HG03139 (cell line): ENCODE results near the gene IL34.
A peak's percentile ranks its signal among the peaks of the same experiment; 100 is the strongest.
"Not testable (repeated sequence)": the region's sequence is repeated elsewhere in the genome, so short reads cannot be mapped to it uniquely, and the experiment has no call there.

Experiments
- ATAC-seq: cut with Tn5 transposase; IDR thresholded peaks from one replicate; pipeline ENCODE4 v1.9.1; 2021; ENCODE audit not compliant: unreplicated experiment

The IL34 gene

DNA sequence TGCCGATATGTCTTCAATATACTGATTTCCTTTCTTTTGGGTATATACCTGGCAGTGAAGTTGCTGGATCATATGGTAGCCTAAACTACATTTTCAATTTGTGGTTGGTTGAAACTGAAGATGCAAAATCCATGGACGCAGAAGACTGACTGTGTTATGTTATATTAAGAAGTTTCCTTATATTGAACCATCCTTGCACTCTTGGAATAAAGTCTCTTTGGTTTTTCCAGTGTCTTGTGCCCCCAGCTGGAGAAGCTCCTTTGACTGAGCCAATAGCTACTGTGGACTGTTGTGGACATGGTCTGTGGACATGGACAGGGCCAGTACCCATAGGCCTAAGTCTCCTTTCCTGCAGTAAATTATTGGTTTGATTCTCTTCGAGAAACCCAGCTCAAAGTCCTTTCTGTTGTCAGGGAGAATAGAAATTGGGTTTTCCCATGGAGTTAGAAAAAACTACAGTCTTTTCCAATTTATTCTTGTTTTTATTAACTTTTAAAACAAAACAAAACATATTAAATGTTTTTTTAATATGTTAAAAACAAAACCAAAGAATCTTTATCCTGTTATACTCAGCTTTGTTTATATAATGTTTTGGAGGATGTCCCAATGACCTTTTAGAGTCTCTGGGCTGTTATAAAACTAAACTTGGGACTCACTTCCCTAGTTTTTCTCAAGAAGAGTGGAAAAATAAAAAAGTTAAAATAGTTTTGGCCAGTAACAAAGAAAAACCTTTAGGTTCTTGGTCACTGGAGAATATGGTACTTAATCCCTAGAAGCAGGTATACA, 15.2 kb upstream of the IL34 start:
- ATAC-seq = no peak

DNA sequence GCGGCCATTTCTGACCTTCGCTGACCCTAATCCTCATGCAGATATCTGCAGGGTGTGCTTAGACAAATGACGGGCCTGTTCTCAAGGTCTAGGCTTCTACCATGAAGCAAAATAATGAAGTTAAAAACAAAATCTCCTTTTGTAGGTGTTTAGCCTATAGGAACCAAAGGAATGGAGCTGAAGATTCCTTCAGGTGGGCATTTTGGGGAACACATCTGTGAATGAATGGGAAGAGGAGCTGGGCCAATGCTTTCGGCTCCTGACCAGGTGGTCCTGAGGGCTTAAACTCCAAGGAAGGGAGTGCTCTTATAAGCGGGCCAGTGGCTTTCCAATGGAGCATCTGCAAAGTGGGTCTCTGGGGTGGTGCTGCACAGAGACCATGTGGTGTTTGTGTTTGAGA, 14.1 kb upstream of the IL34 start:
- no peak for ATAC-seq

DNA sequence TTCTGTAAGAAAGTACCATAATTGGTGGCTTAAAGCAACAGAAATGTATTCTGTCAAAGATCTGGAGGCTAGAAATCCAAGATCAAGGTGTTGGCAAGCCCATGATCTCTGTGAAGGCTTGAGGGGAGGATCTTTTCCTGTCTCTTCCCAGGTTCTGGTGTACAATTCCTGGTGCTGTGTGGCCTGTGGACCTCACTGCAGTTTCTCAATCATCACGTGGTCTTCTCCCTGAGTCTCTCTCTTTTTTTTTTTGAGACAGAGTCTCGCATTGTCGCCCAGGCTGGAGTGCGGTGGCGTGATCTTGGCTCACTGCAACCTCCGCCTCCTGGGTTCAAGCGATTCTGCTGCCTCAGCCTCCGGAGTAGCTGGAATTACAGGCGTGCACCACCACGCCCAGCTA, 12.7 kb upstream of the IL34 start:
- ATAC-seq = not testable (repeated sequence)

DNA sequence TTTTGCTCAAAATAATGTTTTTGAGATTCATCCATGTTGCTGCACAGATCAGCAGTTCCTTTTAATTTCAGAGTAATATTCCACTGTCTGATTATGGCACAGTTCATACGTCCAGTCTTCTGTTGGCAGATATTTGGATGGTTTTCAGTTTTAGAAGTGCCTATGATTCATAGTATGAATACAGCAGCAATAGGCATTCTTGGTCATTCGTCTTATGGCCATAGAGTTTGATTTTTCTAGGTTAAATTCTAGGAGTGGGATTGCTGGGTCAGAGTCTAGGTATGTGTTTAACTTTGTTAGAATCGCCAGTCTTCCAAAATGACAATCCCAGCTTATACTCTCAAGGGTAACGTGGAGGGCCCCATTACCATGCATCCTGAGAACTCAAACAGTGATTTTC, 11.5 kb upstream of the IL34 start:
- no peak for ATAC-seq

DNA sequence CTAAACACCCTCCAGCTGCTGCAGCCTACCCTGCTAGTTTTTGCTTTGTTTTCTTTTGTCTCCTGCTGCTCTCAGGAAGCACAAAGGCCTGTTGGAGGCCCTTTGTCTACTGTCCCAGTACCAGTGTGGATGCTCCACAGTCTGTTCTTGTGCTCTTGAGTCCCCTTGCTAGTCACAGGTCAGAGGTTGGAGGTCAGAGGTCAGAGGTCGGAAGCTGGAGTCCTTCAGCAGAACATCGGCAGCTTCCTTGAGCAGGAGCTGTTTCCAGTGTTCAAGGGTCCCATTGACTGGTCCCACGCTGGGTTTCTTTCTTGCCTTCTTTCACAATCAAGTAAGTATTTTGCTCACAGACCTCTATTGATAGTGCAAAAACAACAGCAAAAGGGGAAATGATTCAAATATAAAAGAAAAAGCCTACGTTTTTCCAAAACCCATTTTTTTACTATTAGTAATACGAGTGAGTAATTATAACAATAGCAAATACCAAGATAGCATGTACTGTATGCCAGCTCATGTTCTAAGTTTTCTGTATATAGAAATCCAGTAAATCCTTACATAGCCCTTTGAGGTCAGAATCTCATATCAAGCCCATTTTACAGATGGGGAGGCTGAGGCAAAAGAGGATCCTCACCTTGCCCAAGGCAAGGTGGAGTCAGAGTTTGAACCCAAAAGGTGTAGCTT, 10.9 kb upstream of the IL34 start:
- no peak for ATAC-seq

DNA sequence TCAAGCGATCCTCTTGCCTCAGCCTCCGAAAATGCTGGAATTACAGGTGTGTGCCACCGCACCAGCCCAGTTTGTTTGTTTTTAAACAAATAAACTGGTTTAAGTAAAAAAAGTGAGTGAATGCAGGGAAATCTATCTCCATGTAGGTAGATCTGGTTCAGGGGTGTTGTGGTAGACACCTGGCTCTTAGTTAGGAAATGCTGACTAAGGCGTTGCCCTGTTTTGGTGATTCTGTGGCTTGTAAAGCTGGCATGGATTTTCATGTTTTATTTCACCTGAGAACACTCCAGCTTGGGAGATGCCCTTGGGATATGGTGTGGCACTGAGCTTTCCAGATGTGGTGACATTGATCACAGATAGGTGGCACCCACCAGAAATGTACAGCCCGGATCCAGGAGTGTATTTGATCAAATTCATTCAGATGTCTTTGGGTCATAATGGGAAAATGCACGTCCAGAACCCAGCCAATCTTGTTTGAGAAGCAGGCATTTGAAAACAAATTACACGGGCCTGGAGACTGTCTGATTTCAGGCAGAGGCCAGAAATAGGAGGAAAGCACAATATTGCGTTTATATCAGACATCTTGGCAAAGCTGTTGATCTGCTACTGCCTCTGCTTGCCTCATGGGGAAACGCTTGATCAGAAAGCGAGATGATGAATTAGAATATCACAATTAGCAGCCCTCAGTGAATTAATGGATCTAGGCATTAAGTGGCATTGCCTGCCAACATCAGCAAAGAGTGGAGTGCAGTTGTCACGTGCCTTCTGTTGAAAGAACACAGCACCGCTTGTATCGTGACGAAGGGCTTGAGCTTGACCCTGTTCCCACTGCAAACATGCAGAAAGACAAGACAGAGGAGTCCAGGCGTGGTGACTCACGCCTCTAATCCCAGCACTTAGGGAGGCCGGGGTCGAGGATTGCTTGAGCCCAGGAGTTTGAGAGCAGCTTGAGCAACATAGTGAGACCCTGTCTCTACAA, 7.3 kb upstream of the IL34 start:
- no peak for ATAC-seq

DNA sequence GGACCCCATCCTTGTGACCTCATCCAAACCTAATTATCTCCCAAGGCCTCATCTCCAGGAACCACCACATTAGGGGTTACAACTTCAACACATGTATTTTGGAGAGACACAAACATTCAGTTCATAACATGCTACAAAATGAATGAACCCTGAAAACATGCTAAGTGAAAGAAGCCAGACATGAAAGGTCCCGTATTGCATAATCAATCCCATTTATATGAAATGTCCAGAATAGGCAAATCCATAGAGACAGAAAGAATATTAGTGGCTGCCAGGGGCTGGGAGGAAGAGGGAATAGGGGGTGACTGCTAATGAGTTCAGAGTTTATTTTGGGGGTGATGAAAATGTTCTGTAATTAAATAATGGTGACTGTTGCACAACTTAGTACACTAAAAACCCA, 3.7 kb upstream of the IL34 start:
- ATAC-seq = no peak

DNA sequence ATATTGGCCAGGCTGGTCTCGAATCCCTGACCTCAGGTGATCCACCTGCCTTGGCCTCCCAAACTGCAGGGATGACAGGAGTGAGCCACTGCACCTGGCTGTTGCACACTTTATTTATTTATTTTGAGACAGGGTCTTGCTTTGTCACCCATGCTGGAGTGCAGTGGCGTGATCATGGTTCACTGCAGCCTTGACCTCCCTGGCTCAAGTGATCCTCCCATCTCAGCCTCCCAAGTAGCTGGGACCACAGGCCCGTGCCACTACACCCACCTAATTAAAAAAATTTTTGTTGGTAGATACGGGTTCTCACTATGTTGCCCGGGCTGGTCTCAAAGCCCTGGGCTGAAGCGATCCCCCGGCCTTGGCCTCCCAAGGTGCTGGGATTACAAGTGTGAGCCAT, 3.1 kb upstream of the IL34 start:
- ATAC-seq = not testable (repeated sequence)

DNA sequence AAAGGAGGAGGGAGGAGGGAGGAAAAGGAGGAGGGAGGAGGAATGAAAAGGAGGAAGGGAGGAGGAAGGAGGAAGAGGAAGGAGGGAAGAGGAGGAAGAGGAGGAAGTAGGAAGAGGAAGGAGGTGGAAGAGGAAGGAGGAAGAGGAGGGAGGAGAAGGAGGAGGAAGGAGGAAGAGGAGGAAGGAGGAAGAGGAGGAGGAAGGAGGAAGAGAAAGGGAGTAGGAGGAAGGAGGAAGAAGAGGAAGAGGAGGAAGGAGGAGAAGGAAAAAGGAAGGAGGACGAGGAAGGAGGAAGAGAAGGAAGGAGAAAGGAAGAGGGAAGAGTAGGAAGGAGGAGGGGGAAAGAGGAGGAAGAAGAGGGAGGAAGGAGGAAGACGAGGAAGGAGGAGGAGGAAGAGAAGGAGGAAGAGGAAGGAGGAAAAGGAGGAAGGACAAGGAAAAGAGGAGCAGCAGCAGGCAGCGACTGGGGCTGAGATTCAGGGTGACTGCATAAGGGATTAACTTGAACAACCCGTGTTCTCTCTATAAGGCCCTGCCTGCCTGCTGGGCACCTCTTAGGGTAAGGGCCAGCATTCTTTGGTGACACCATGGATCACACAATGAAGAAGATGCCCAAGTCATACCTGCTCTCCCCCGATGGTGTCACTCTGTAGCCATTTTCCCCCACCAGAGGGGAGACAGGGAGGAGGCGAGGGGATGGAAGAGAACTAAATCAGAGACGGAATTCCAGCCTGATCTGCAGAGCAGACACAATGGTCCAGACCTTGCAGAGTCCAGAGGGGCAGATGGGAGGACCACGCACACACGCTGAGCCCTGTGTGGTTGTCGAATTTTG, 1.4 kb upstream of the IL34 start:
- no peak for ATAC-seq

DNA sequence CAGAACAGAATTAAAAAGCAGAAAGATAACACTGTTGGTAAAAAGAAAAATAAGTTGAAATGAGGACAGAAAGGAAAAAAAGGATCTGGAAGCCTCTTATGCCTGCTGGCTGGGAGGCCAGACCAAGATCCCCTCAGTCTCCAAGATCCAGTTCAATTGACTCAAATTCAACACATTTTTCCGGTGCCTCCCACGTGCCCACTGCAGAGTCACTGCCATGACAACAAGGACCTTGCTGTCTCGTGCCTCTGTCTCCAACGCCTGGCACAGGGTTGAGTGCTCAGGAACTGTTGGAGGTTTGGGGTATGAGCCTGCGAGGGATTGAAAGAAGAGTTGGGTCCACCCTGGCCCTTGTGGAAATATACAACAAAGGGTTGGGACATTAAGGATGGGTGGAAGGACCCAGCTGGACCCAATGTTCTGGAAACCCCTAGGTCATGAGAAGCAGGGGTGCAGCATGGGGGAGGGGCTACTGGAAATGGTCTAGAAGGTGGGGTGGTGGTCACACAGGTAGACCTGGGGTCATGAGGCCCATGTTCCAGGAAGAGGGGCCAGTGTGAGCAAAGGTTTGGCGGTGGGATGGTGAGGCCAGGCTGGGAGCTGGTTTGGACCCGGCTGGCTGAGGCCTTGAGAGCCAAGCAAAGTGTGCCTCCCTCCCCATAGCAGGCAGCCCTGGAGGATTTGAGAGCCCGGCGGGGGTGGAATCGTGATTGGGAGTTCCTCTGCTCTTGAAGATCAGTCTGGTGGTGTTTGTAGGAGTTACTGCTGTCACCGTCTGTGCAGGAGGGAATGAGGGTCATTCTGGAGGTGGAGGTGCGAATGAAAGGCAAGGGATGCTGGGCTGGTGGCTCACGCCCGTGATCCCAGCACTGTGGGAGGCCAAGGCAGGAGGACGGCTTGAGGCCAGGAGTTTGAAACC, 1.3 kb downstream of the IL34 start:
- ATAC-seq = no peak

DNA sequence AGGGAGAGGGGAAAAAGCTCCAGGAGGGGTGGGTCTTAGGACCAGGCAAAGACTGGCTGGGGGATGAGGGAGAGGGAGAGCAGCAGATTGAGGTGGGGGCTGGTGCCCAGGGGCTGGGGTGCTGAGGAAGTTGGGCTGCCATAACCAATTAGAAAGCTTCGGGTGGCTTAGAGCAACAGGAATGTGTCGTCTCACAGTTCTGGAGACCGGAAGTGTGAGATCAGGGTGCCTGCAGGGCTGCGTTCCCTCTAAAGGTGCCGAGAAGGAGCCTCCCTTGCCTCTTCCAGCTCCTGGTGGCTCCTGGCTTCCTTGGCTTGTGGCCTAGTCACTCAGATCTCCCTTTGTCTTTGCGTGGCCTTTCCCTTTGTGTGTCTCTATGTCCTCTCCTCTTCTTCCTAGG, 2.2 kb downstream of the IL34 start:
- no peak for ATAC-seq

DNA sequence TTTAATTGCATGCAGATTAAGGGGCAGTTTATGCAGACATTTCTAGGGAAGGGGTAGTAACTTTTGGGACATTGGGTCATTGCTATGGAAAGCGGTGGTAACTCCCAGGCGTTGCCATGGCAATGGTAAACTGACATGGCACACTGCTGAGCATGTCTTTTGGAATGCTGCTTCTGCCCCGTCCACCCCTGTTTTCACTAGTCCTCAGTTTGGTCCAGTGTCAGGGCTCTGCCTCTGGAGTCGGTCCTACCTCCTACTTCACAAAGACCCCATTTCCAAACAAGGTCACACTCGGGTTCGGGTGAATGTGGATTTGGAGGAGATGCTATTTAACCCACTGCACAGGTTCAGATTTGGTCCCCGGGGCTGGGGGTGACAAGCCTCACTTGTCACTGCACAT, 2.9 kb downstream of the IL34 start:
- ATAC-seq = no peak

DNA sequence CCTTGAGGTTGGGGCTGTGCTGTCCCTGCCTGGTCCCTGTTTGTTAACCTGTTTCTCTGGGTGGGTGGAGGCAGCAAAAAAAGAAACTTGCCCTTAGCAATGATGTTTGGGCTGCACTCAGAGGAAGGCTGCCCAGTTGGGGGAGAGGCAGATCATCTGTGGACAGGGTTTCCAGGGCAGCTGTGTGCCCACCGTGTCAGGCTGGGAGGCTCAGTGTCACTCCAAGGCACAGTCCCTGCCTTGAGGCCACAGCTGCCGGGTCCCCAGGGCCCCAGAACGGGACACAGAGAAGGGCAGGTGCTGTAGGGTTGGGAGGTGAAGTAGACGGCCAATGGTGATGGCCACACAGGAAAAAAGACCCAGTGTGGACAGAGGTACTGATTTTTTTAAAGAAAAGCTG, 3.9 kb downstream of the IL34 start:
- ATAC-seq = no peak

DNA sequence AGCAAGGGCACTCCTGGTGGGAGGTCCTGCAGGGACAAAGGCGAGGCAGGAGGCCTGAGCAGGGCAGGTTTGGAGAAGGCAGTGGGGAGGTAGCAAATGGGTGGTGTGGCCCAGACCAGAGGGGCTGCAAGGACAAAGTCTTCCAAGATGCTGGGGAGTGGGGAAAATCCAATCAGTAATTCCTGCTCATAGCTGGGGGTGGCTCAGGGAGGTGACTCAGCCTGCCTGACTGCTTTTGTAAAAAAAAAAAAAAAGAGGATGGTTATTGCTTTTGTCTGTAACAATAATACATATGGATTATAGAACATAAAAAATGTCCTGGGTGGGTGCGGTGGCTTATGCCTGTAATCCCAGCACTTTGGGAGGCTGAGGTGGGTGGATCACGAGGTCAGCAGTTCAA, 5.2 kb downstream of the IL34 start:
- no peak for ATAC-seq

DNA sequence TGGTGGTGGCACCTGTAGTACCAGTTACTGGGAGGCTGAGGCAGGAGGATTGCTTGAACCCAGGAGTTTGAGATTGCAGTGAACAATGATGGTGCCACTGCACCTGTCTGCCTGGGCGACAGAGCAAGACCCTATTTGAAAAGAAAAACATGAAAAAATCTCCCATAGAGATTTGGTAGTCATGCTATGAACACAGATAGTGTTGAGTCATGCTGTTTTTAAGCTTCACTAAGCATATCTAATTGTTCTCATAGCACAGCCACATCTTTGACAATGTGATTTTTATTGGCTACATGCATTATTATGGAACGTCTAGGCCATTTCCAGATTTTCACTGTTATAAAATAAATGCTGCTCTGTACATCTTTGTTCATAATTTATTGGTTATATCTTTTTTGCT, 6.0 kb downstream of the IL34 start:
- no peak for ATAC-seq

DNA sequence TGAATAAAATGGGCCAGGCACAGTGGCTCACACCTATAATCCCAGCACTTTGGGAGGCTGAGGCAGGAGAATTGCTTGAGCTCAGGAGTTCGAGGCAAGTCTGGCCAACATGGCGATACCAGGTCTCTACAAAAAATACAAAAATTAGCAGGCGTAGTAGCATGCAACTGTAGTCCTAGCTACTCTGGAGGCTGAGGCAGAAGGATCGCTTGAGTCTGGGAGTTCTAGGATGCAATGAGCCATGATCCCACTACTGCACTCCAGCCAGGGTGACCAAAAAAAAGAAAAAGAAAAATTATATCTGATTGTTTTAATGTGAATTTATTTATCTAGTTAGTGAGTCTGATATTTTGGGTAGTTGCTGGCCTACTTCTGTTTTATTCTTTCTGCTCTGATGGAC, 7.0 kb downstream of the IL34 start:
- ATAC-seq = no peak

DNA sequence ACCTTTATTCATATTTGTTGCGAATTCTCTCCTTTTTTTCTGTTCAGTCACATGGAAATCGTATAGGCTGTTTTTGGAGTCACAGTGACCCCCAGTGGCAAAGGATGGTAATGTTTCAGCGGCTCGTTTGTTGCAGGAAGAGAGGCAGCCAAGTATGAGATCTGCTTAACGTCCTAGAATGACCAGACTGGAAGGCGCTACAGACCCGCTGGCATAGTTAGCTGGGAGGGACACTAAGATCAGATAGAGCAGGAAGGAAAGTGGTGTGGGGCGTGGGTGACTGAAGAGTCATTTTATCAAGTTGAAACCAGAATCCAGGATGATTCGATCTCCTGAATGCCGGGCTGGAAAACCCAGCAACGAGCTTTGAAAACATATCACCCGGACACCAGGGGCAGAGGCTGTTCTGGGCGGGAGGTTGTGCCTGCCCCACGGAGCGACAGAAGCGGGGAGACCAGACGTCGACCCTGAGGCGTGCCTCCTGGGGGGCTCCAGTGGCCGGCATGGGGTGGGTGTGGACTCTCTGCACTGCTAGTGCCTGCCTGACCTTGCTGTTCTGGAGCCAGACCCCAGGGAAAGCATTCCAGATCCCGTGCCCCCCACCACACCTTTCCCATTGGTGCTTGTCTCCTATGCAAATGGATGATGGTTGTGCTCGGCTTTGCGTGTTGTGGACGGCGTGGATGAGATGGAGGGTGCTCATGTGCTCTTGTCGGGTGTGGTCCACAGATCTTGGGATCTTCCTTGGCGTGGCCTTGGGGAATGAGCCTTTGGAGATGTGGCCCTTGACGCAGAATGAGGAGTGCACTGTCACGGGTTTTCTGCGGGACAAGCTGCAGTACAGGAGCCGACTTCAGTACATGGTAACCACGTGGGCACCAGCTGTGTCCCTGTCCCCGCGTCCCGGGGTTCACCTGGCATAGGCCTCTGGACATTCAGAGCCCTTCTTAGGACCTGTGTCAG, 7.7 kb downstream of the IL34 start:
- peak; percentile 67 for ATAC-seq

DNA sequence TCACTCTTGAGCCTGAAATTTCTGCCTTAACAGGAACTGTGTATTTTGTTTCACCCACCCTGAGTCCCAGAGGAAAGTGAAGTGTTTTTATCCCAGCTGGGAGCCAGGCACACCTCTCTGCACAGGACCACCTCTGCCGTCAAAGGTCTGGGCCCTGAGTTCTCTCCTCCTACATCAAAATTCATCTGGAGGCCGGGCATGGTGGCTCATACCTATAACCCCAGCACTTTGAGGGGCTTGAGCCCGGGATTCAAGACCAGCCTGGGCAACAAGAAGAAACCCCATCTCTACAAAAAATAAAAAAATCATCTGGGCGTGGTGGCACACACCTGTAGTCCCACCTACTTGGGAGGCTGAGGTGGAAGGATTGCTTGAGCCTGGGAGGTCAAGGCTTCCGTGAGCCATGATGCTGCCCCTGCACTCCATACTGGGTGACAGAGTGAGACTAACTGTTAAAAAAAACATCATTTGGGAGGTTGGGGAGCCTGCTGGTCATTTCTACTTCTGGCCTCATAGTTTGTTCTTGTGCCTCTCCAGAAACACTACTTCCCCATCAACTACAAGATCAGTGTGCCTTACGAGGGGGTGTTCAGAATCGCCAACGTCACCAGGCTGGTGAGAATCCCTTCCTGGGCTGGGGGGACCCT, 9.8 kb downstream of the IL34 start:
- no peak for ATAC-seq
